GM20000 (cell line): Measurements from ENCODE around the gene TMEM250.

Experiments
- DNase-seq: peaks from one replicate; pipeline ENCODE4 v3.0.0; 2012; ENCODE audit warnings: low spot score
- CTCF ChIP-seq: IDR thresholded peaks from 2 replicates; pipeline ENCODE4 v1.5.1; 2012; ENCODE audit warnings: mild to moderate bottlenecking, control low read depth; ENCODE audit errors: extremely low read depth, missing control alignments

TMEM250 gene

GRCh38 chr9:136075881-136076678 lies 42.6 kb downstream of the TMEM250 start:
- TF ChIP-seq CTCF: no peak

DNA sequence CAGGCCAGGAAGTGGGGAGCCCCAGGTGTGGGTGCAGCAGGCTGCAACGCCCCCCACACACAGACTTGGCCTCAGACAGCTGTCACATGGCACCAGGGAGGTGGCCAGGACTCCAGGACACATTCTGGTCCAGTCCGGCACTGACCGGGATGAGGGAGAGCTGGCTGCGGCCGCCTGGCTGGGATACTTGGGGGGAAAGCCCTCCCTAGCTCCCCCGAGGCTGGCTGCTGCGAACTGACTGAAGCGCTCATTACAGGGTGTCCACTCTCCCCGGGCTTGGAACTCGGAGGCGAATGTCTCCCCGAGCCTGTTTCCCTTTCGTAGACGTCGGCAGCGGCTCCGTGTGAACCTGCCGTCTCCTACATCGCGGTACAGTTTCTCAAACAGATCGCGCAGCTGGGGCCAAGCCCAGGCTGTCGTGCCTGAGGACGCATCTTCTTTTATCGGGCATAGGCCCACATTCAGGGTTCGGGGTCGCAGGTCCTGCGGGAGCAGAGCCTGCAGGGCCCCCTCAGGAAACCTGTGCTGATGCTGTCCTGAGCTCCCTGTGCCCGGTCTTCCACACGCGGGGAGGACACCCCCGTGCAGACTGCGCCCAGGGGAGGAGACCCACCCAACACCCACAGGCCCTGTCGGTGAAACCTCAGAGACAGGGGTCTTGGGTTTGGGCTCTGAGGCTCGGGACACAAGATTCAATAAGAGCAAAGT lies 43.4 kb downstream of the TMEM250 start:
- DNase-seq: no peak
- no peak for TF ChIP-seq CTCF

More at GRCh38 chr9:136075881-136076678, 42.6 kb downstream of the TMEM250 start:
- no peak for DNase-seq

DNA sequence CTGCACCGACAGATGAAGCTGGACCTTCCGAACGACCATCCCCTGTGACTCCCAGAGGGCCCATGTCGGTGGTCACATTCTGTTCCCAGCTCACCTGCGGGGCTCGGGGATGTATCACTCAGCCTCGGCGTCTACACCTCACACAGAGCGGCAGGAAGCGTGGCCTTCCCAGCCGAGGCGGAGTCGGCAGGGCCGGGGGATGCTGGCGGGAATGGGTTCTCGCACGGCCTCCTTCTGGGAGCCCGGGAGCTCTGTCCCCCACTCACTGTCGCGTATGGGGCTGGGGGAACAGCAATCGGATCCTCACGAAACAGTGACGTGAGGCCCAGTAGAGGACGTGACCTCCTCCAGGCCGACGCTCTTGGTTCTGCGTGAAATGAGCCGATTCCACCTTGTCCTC lies 44.0 kb downstream of the TMEM250 start:
- no peak for DNase-seq
- TF ChIP-seq CTCF: no peak
